ENCODE results near the gene SLC25A47.

SLC25A47 gene

GRCh38 chr14:100314724-100315123 is 8.4 kb upstream of the SLC25A47 start:
- Histone ChIP-seq H3K4me1 (peaks cover 0 to 8% (median 5%) of the 10 kb centered on the region in 4 donors), H3K27ac (no peak overlapping the region), H3K36me3 (no peaks in the 10 kb centered on the region), H3K4me3 (no peak overlapping the region), H3K9me3 (no peaks in the 10 kb centered on the region), H3K27me3 (peaks cover 0 to 6% of the 10 kb centered on the region in 2 donors)
- no peak for TF ChIP-seq CTCF (IDR thresholded peaks at IDR 0.05)
- no peak for DNase-seq
- intact Hi-C loops (cut with DNase I; ENCODE audit: low total_unique reads), result no loop called here

GRCh38 chr14:100317389-100317788 is 5.8 kb upstream of the SLC25A47 start:
- Histone ChIP-seq H3K27ac (peak overlapping the region in 1 of 2 donors; percentile 53), H3K4me1 (peaks cover 0 to 8% (median 5%) of the 10 kb centered on the region in 4 donors), H3K4me3 (no peak overlapping the region), H3K9me3 (no peaks in the 10 kb centered on the region), H3K27me3 (peaks cover 0 to 3% of the 10 kb centered on the region in 2 donors), H3K36me3 (no peaks in the 10 kb centered on the region)
- intact Hi-C loops (cut with DNase I; ENCODE audit: low total_unique reads), result no loop called here
- no peak for TF ChIP-seq CTCF (IDR thresholded peaks at IDR 0.05)
- DNase-seq, result no peak

- DNase-seq, result peak; percentile 64 to 84
- Histone ChIP-seq H3K27ac (peak overlapping the region; percentile 53 to 55), H3K4me3 (peak overlapping the region; percentile 48 to 56)
Measured at GRCh38 chr14:100317912-100318808, 5.0 kb upstream of the SLC25A47 start.

GRCh38 chr14:100320157-100320856 is 2.8 kb upstream of the SLC25A47 start:
- TF ChIP-seq CTCF (IDR thresholded peaks at IDR 0.05), result no peak
- Histone ChIP-seq H3K4me1 (peaks cover 0 to 8% (median 5%) of the 10 kb centered on the region in 4 donors), H3K36me3 (no peaks in the 10 kb centered on the region), H3K4me3 (no peak overlapping the region), H3K9me3 (no peaks in the 10 kb centered on the region), H3K27ac (no peak overlapping the region), H3K27me3 (no peaks in the 10 kb centered on the region)
- DNase-seq, result no peak
- intact Hi-C loops (cut with DNase I; ENCODE audit: low total_unique reads), result no loop called here

More at GRCh38 chr14:100317912-100318808, 5.0 kb upstream of the SLC25A47 start:
- peak; percentile 80 to 87 for TF ChIP-seq CTCF (IDR thresholded peaks at IDR 0.05)
- Histone ChIP-seq H3K9me3 (no peaks in the 10 kb centered on the region), H3K36me3 (no peaks in the 10 kb centered on the region), H3K27me3 (no peaks in the 10 kb centered on the region), H3K4me1 (peaks cover 0 to 8% (median 5%) of the 10 kb centered on the region in 4 donors)
- intact Hi-C loops (cut with DNase I; ENCODE audit: low total_unique reads), result no loop called here

GRCh38 chr14:100321473-100322137 is 1.5 kb upstream of the SLC25A47 start:
- Histone ChIP-seq H3K4me1 (peaks cover 0 to 8% (median 5%) of the 10 kb centered on the region in 4 donors), H3K27ac (no peak overlapping the region), H3K4me3 (no peak overlapping the region), H3K36me3 (no peaks in the 10 kb centered on the region), H3K27me3 (no peaks in the 10 kb centered on the region), H3K9me3 (no peaks in the 10 kb centered on the region)
- DNase-seq, result no peak
- intact Hi-C loops (cut with DNase I; ENCODE audit: low total_unique reads), result no loop called here
- TF ChIP-seq CTCF (IDR thresholded peaks at IDR 0.05), result no peak
